ENCODE results near the gene WNK2.

WNK2 gene

DNA sequence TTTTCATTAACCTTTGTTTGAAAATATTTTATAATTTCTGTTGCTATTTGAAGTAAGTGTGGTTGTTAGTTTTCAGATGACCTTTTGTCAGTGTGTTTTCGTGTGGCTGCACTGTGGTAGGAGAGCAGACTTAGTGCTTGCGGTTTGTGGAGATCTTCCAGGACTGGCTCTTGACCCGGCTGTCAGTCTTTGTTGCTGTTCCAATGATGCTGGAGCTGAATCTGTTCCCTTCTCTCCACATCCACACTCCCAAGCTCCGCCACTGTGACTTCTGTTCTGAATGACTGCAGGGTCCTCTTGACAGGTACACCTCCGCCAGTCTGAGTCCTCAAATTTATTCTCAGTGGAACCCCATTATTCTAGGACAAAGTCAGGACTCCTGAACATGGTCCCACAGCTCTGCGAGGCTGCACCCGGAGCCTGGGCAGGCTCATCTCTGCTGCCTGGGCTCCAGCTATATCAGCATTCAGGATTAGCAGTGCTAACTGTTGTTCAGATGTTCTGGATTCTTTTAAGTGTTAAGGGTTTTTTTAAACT is 126.0 kb downstream of the WNK2 start:
- CTCF ChIA-PET, result no interaction called here
- TF ChIP-seq, protein P1, sequence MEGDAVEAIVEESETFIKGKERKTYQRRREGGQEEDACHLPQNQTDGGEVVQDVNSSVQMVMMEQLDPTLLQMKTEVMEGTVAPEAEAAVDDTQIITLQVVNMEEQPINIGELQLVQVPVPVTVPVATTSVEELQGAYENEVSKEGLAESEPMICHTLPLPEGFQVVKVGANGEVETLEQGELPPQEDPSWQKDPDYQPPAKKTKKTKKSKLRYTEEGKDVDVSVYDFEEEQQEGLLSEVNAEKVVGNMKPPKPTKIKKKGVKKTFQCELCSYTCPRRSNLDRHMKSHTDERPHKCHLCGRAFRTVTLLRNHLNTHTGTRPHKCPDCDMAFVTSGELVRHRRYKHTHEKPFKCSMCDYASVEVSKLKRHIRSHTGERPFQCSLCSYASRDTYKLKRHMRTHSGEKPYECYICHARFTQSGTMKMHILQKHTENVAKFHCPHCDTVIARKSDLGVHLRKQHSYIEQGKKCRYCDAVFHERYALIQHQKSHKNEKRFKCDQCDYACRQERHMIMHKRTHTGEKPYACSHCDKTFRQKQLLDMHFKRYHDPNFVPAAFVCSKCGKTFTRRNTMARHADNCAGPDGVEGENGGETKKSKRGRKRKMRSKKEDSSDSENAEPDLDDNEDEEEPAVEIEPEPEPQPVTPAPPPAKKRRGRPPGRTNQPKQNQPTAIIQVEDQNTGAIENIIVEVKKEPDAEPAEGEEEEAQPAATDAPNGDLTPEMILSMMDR (conservative IDR thresholded peaks at IDR 0.05; ENCODE audit: low read depth), result no peak
- POLR2A ChIA-PET (ENCODE audit: low non-redundant PET), result no interaction called here
- no peak overlapping the region for H3K27ac ChIP-seq
- no peak for DNase-seq (ENCODE audit: low spot score)

DNA sequence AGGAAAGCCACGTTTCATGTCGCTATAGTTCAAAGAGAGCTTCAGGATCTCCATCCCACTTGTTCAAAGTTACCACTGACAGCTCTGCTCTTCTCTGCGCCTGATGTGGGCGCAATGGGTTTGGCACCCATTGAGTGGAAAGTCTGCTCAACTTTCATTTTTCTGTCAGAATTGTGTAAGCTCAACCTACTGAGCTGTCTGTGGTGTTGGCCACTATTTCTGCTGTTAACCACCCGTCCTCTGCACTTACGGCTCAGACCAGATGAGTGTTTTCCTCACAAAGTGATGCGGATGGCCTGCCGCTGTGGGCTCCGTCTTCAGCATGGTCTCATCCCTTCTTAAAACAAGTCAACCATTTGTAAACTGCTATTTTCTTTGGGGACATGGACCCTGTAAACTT is 131.2 kb downstream of the WNK2 start:
- TF ChIP-seq, protein P1 (conservative IDR thresholded peaks at IDR 0.05; ENCODE audit: low read depth), result no peak
- ChIA-PET POLR2A (ENCODE audit: low non-redundant PET) (no interaction called here), CTCF (interaction anchor here (1.6 kb wide), 1 partner anchor 10 kb away, joined by 9 read pairs; no protein-coding TSS in a partner anchor)
- DNase-seq (ENCODE audit: low spot score), result no peak
- H3K27ac ChIP-seq, result no peak overlapping the region

DNA sequence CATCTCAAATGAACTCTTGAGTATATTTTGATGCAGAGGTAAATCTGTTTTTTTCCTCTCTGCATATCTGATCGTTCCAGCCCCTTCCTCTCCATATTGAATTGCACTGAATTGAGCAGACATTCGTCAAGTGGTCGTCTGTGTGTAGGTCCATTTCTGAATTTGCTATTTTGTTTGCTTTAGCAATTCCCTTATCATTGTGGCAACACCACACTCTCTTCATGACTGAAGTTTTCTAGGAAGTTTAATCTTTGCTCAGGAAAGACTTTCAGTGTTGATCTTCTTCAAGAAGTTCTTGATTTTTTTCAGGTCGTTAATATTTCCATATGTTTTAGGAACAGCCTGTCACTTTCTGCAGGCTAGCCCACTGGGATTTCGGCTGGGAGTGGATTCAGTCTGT is 132.0 kb downstream of the WNK2 start:
- TF ChIP-seq, protein P1 (conservative IDR thresholded peaks at IDR 0.05; ENCODE audit: low read depth), result no peak
- ChIA-PET CTCF (interaction anchor here (0.6 to 0.9 kb wide), 2 partner anchors 124 to 1688 kb away, joined by 4 to 7 read pairs; no protein-coding TSS in a partner anchor), POLR2A (ENCODE audit: low non-redundant PET) (no interaction called here)

DNA sequence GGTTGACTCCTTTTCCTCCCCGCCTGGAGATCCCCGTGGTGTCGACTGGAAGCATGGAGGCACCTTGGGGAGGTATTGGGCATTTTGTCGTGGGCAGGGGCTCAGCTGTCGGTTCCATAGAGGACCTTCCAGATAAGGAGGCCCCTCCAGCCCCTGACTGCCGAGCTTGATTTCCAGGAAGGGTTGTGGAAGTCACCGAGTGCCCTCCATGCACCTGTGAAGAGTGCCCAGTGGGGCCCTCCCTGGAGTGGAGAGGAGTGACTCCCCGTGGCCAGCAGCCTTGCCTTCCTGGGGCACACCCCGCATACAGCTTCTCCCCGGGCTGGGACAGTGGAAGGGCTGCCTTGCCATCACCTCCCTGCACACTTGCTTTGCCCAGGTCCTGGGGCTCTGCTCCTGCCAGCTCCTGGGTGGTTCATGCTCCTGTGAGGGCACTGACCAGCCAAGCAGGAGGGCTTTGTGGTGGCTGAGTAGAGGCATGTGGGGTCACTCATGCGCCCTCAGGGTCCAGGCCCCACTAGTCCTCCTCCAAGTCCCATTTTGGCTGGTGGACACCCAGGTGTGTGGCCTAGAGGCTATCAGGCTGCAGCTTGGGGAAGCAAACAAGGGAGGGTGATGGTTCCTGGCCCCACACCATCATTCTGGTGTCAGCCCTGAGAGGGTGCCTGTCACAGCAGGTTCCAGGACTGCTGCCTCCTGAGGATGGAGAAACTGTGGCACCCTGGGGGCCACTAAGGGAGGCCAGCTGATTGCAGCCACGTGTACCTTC is 133.0 kb downstream of the WNK2 start:
- DNase-seq (ENCODE audit: low spot score), result no peak
- TF ChIP-seq, protein P1 (conservative IDR thresholded peaks at IDR 0.05; ENCODE audit: low read depth), result no peak
- POLR2A ChIA-PET (ENCODE audit: low non-redundant PET), result no interaction called here
- H3K27ac ChIP-seq, result no peak overlapping the region
- CTCF ChIA-PET, result interaction anchor here (0.9 kb wide), 1 partner anchor 1687 kb away, joined by 4 read pairs; no protein-coding TSS in a partner anchor

More for the DNA sequence above, 132.0 kb downstream of the WNK2 start:
- DNase-seq (ENCODE audit: low spot score), result no peak
- no peak overlapping the region for H3K27ac ChIP-seq

DNA sequence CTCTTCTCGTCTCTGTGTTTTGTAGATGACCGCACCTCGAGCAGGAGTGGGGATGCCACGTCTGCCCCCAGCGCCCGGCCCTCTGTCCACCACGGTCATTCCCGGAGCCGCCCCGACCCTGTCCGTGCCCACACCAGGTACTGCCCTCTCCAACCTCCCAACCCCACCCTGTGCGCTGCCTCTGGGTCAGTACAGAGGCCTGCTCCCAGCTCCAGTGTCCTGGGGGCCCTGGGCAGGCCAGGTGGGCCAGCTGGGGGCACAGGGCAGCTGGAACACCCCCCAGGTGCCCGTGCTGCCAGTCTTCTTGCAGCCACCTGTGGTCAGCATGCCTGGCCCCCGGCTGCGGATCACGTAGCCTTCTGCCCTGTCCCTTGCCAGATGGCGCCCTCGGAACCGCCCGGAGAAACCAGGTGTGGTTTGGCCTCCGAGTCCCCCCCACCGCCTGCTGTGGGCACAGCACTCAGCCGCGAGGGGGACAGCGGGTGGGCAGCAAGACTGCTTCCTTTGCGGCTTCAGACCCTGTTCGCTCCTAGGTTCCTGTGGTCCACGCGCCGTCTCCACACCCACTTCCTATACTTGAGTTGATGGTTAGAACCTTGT is 133.7 kb downstream of the WNK2 start:
- POLR2A ChIA-PET (ENCODE audit: low non-redundant PET), result no interaction called here
- TF ChIP-seq, protein P1 (conservative IDR thresholded peaks at IDR 0.05; ENCODE audit: low read depth), result no peak
- CTCF ChIA-PET, result no interaction called here
- DNase-seq (ENCODE audit: low spot score), result no peak
- H3K27ac ChIP-seq, result no peak overlapping the region

DNA sequence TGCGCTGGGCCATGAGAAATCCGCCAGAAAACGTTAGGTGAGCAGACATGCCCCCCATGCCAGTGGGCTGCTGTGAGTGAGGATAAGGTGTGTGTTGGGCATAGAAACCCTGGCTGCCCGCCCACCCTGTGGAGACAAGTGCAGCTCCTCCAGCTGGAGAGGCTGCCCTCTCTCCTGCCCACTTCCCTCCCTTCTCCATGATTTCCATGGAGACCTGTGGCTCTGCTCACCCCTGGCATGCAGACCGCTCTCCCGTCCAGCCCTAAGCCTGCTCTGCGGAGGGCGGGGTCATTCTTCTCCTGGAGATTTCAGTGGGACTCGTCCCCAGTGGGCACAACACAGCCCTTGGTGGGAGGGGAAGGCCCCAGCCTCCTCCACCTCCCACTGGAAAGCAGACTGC is 134.5 kb downstream of the WNK2 start:
- no peak overlapping the region for H3K27ac ChIP-seq
- CTCF ChIA-PET, result no interaction called here
- TF ChIP-seq, protein P1 (conservative IDR thresholded peaks at IDR 0.05; ENCODE audit: low read depth), result no peak
- no peak for DNase-seq (ENCODE audit: low spot score)
- POLR2A ChIA-PET (ENCODE audit: low non-redundant PET), result no interaction called here

All from RWPE1 (cell line).